ENCODE results near the gene ITPR2.

ITPR2 gene

GRCh38 chr12:26632756-26633155 lies 200.2 kb downstream of the ITPR2 start:
- Histone ChIP-seq H2BK5ac (ENCODE audit: low read depth, low read length, poor library complexity, severe bottlenecking) (no peak overlapping the region), H3K18ac (ENCODE audit: low read depth in 1 of 2, low read length in 2 of 2) (no peak overlapping the region), H3K9me3 (ENCODE audit: control insufficient read depth, low read length) (no peaks in the 10 kb centered on the region), H4K91ac (ENCODE audit: low read length) (no peak overlapping the region), H3K79me1 (replicated peaks; ENCODE audit: low read length, poor library complexity, severe bottlenecking) (peaks cover 2% of the 10 kb centered on the region), H3K9ac (ENCODE audit: low read length) (no peak overlapping the region), H3K27me3 (ENCODE audit: control insufficient read depth in 1 of 2, insufficient read depth in 1 of 2, low read length in 2 of 2) (no peaks in the 10 kb centered on the region), H2BK120ac (ENCODE audit: low read depth, low read length) (no peak overlapping the region), H2AFZ (ENCODE audit: low read depth, low read length) (no peak overlapping the region), H3K36me3 (ENCODE audit: control insufficient read depth in 1 of 2, insufficient read depth in 2 of 2, low read depth in 1 of 2, low read length in 2 of 2) (no peaks in the 10 kb centered on the region), H3K4me1 (ENCODE audit: control insufficient read depth, insufficient read depth, low read depth, low read length) (peaks cover 7% of the 10 kb centered on the region), H2AK5ac (ENCODE audit: low read length, severe bottlenecking) (peak overlapping the region; percentile 79), H3K14ac (ENCODE audit: low read length in 2 of 2) (no peak overlapping the region), H3K4ac (ENCODE audit: low read depth in 1 of 2, low read length in 2 of 2) (no peak overlapping the region), H3K27ac (ENCODE audit: low read length, poor library complexity, severe bottlenecking) (no peak overlapping the region), H3K4me3 (ENCODE audit: insufficient read depth in 1 of 2, low read depth in 1 of 2, low read length in 2 of 2) (no peak overlapping the region), H4K8ac (ENCODE audit: low read length) (no peak overlapping the region), H2BK15ac (ENCODE audit: low read depth, poor library complexity, severe bottlenecking) (no peak overlapping the region), H2BK12ac (ENCODE audit: low read length in 2 of 2) (no peak overlapping the region), H3K4me2 (ENCODE audit: low read length, poor library complexity, severe bottlenecking) (no peak overlapping the region), H3K23ac (ENCODE audit: low read length in 2 of 2) (no peak overlapping the region)
- 89% methylated on average over 5 of the region's 6 CpGs for WGBS
- DNase-seq, result no peak

- H2BK15ac ChIP-seq (ENCODE audit: low read depth, poor library complexity, severe bottlenecking), result no peak overlapping the region
- 90% methylated on average over 6 of the region's 6 CpGs for WGBS
- H3K4me3 ChIP-seq (ENCODE audit: insufficient read depth in 1 of 2, low read depth in 1 of 2, low read length in 2 of 2), result no peak overlapping the region
- H3K18ac ChIP-seq (ENCODE audit: low read depth in 1 of 2, low read length in 2 of 2), result no peak overlapping the region
- H2AFZ ChIP-seq (ENCODE audit: low read depth, low read length), result no peak overlapping the region
- H3K36me3 ChIP-seq (ENCODE audit: control insufficient read depth in 1 of 2, insufficient read depth in 2 of 2, low read depth in 1 of 2, low read length in 2 of 2), result no peaks in the 10 kb centered on the region
- no peak overlapping the region for H3K9ac ChIP-seq (ENCODE audit: low read length)
- H3K14ac ChIP-seq (ENCODE audit: low read length in 2 of 2), result no peak overlapping the region
- no peak overlapping the region for H3K4ac ChIP-seq (ENCODE audit: low read depth in 1 of 2, low read length in 2 of 2)
- peak overlapping the region; percentile 2 for H3K27ac ChIP-seq (ENCODE audit: low read length, poor library complexity, severe bottlenecking)
- H2BK5ac ChIP-seq (ENCODE audit: low read depth, low read length, poor library complexity, severe bottlenecking), result no peak overlapping the region
- H4K91ac ChIP-seq (ENCODE audit: low read length), result no peak overlapping the region
- H2AK5ac ChIP-seq (ENCODE audit: low read length, severe bottlenecking), result peak overlapping the region; percentile 3
- DNase-seq, result no peak
- no peak overlapping the region for H3K4me2 ChIP-seq (ENCODE audit: low read length, poor library complexity, severe bottlenecking)
- H3K27me3 ChIP-seq (ENCODE audit: control insufficient read depth in 1 of 2, insufficient read depth in 1 of 2, low read length in 2 of 2), result no peaks in the 10 kb centered on the region
- no peak overlapping the region for H2BK120ac ChIP-seq (ENCODE audit: low read depth, low read length)
- H3K79me1 ChIP-seq (replicated peaks; ENCODE audit: low read length, poor library complexity, severe bottlenecking), result peaks cover 2% of the 10 kb centered on the region
- peaks cover 7% of the 10 kb centered on the region for H3K4me1 ChIP-seq (ENCODE audit: control insufficient read depth, insufficient read depth, low read depth, low read length)
- no peak overlapping the region for H4K8ac ChIP-seq (ENCODE audit: low read length)
- peak overlapping the region in 1 of 2 experiments; percentile 56 for H2BK12ac ChIP-seq (ENCODE audit: low read length in 2 of 2)
- no peaks in the 10 kb centered on the region for H3K9me3 ChIP-seq (ENCODE audit: control insufficient read depth, low read length)
- no peak overlapping the region for H3K23ac ChIP-seq (ENCODE audit: low read length in 2 of 2)
These were observed 201.1 kb downstream of the ITPR2 start for GRCh38 chr12:26631846-26632245.

GRCh38 chr12:26630546-26631027 lies 202.4 kb downstream of the ITPR2 start:
- peak overlapping the region; percentile 98 for H3K27ac ChIP-seq (ENCODE audit: low read length, poor library complexity, severe bottlenecking)
- H3K14ac ChIP-seq (ENCODE audit: low read length in 2 of 2), result no peak overlapping the region
- no peak overlapping the region for H3K18ac ChIP-seq (ENCODE audit: low read depth in 1 of 2, low read length in 2 of 2)
- H4K8ac ChIP-seq (ENCODE audit: low read length), result peak overlapping the region; percentile 13
- no peak overlapping the region for H3K23ac ChIP-seq (ENCODE audit: low read length in 2 of 2)
- WGBS, result 75% methylated on average over 9 of the region's 10 CpGs
- peaks cover 7% of the 10 kb centered on the region for H3K4me1 ChIP-seq (ENCODE audit: control insufficient read depth, insufficient read depth, low read depth, low read length)
- peak overlapping the region; percentile 54 for H3K4me2 ChIP-seq (ENCODE audit: low read length, poor library complexity, severe bottlenecking)
- no peak overlapping the region for H2BK12ac ChIP-seq (ENCODE audit: low read length in 2 of 2)
- no peak overlapping the region for H2AK5ac ChIP-seq (ENCODE audit: low read length, severe bottlenecking)
- no peak overlapping the region for H2BK15ac ChIP-seq (ENCODE audit: low read depth, poor library complexity, severe bottlenecking)
- no peak overlapping the region for H4K91ac ChIP-seq (ENCODE audit: low read length)
- H3K4ac ChIP-seq (ENCODE audit: low read depth in 1 of 2, low read length in 2 of 2), result no peak overlapping the region
- H3K79me1 ChIP-seq (replicated peaks; ENCODE audit: low read length, poor library complexity, severe bottlenecking), result no peaks in the 10 kb centered on the region
- H2BK120ac ChIP-seq (ENCODE audit: low read depth, low read length), result no peak overlapping the region
- no peaks in the 10 kb centered on the region for H3K9me3 ChIP-seq (ENCODE audit: control insufficient read depth, low read length)
- H3K4me3 ChIP-seq (ENCODE audit: insufficient read depth in 1 of 2, low read depth in 1 of 2, low read length in 2 of 2), result no peak overlapping the region
- no peaks in the 10 kb centered on the region for H3K27me3 ChIP-seq (ENCODE audit: control insufficient read depth in 1 of 2, insufficient read depth in 1 of 2, low read length in 2 of 2)
- no peak overlapping the region for H2AFZ ChIP-seq (ENCODE audit: low read depth, low read length)
- H3K9ac ChIP-seq (ENCODE audit: low read length), result peak overlapping the region; percentile 58
- H3K36me3 ChIP-seq (ENCODE audit: control insufficient read depth in 1 of 2, insufficient read depth in 2 of 2, low read depth in 1 of 2, low read length in 2 of 2), result peaks cover 3% of the 10 kb centered on the region in 2 experiments
- peak overlapping the region; percentile 87 for H2BK5ac ChIP-seq (ENCODE audit: low read depth, low read length, poor library complexity, severe bottlenecking)
- peak; percentile 63 for DNase-seq

GRCh38 chr12:26629864-26630263 lies 203.1 kb downstream of the ITPR2 start:
- peak overlapping the region; percentile 98 for H3K27ac ChIP-seq (ENCODE audit: low read length, poor library complexity, severe bottlenecking)
- 32% methylated on average over 1 of the region's 1 CpG for WGBS

More at GRCh38 chr12:26629864-26630263, 203.1 kb downstream of the ITPR2 start:
- Histone ChIP-seq H2AFZ (ENCODE audit: low read depth, low read length) (no peak overlapping the region), H3K23ac (ENCODE audit: low read length in 2 of 2) (no peak overlapping the region), H3K18ac (ENCODE audit: low read depth in 1 of 2, low read length in 2 of 2) (no peak overlapping the region), H3K4me1 (ENCODE audit: control insufficient read depth, insufficient read depth, low read depth, low read length) (peaks cover 7% of the 10 kb centered on the region), H2BK12ac (ENCODE audit: low read length in 2 of 2) (no peak overlapping the region), H2BK5ac (ENCODE audit: low read depth, low read length, poor library complexity, severe bottlenecking) (no peak overlapping the region), H2BK120ac (ENCODE audit: low read depth, low read length) (no peak overlapping the region), H2BK15ac (ENCODE audit: low read depth, poor library complexity, severe bottlenecking) (no peak overlapping the region), H3K9ac (ENCODE audit: low read length) (peak overlapping the region; percentile 58), H3K4me3 (ENCODE audit: insufficient read depth in 1 of 2, low read depth in 1 of 2, low read length in 2 of 2) (no peak overlapping the region), H3K9me3 (ENCODE audit: control insufficient read depth, low read length) (no peaks in the 10 kb centered on the region), H3K4me2 (ENCODE audit: low read length, poor library complexity, severe bottlenecking) (no peak overlapping the region), H3K27me3 (ENCODE audit: control insufficient read depth in 1 of 2, insufficient read depth in 1 of 2, low read length in 2 of 2) (no peaks in the 10 kb centered on the region), H3K14ac (ENCODE audit: low read length in 2 of 2) (no peak overlapping the region), H2AK5ac (ENCODE audit: low read length, severe bottlenecking) (no peak overlapping the region), H3K36me3 (ENCODE audit: control insufficient read depth in 1 of 2, insufficient read depth in 2 of 2, low read depth in 1 of 2, low read length in 2 of 2) (peaks cover 3% of the 10 kb centered on the region in 2 experiments), H3K4ac (ENCODE audit: low read depth in 1 of 2, low read length in 2 of 2) (no peak overlapping the region), H3K79me1 (replicated peaks; ENCODE audit: low read length, poor library complexity, severe bottlenecking) (no peaks in the 10 kb centered on the region), H4K91ac (ENCODE audit: low read length) (no peak overlapping the region), H4K8ac (ENCODE audit: low read length) (no peak overlapping the region)
- peak; percentile 43 for DNase-seq

Measured in mesenchymal stem cell (in vitro differentiated cells and primary cell).